ENCODE data around the gene LINGO1. TPM values are rescaled to one million over a fixed set of nuclear protein-coding genes. Genes with fewer than 3 reads are reported as not detected.

The LINGO1 gene
- total and polyA plus RNA-seq, 2 of the 8 experiments (the other 6 are each of a cell fraction or from before 2014, with no cell fraction given) = 57.1 to 114 TPM

DNA sequence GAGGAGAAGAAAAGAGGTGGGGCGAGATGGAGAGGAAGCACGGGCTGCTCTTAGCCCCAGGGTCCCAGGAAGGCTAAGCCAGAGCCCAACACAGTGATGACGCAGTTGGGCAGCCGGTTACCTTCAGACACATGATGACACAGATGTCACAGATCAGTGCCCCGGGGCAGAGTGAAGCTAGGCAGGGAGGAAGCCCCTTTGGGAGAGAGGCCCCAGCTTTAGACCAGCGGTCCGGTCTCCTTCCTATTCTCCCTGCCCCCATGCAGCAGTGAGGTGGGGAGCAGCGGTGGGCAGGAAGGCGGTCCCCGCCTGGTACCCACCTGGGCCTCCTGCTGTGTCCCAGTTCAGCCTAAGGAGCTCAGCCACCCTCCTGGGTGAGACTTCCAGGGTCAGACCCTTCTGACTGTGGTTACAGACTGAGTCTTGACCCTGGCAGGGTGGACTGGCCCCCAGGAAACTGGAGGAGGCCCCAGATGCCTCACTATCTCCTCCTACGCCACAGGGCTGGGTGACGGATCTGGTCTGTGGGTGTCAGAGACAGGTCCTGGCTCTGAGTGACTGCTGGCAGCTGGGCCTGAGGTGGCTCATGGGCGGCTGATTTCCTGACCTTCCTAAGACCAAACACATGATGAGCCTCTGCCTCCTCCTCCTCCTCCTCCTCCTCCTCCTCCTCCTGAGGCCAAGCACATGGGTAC lies 38.8 kb upstream of the LINGO1 start (continued):
- TF ChIP-seq CHD7 (IDR thresholded peaks at IDR 0.05; ENCODE audit: insufficient replicate concordance, low read length) = no peak
- no peak for TF ChIP-seq YY1 (IDR thresholded peaks at IDR 0.05; ENCODE audit: low read depth, low read length)
- no peak for TF ChIP-seq SP1 (IDR thresholded peaks at IDR 0.05; ENCODE audit: low read depth, low read length)
- TF ChIP-seq CTCF (IDR thresholded peaks at IDR 0.05; ENCODE audit: control extremely low read depth in 1 of 3, insufficient read depth in 1 of 3, low read depth in 1 of 3, low read length in 3 of 3) = no peak
- TF ChIP-seq BRCA1 (IDR thresholded peaks at IDR 0.05; ENCODE audit: low read depth, low read length) = no peak
- TF ChIP-seq CREB1 (IDR thresholded peaks at IDR 0.05) = no peak
- no peak for TF ChIP-seq CBX5 (IDR thresholded peaks at IDR 0.05; ENCODE audit: low read depth, low read length)
- TF ChIP-seq SAP30 (IDR thresholded peaks at IDR 0.05; ENCODE audit: insufficient read depth, insufficient replicate concordance, low read length) = no peak
- no peak for TF ChIP-seq SIX5 (IDR thresholded peaks at IDR 0.05; ENCODE audit: low read depth, low read length)

All from H1 (cell line).